Chondrocyte (in vitro differentiated cells): ENCODE results near the gene TMEM253. TPM values are rescaled to one million over a fixed set of nuclear protein-coding genes. Genes with fewer than 3 reads are reported as not detected.

Experiments used
- DNase-seq: peaks from one replicate; pipeline ENCODE4 v3.0.0; 2021; ENCODE audit warnings: mixed read lengths, low spot score
- H3K27ac Mint-ChIP-seq: one replicate; pipeline ENCODE4 v1.8.0; 2021; ENCODE audit warnings: mild to moderate bottlenecking, moderate library complexity, mixed read lengths; ENCODE audit not compliant: unreplicated experiment
- H3K27me3 Mint-ChIP-seq: 2 replicates; pipeline ENCODE4 v1.8.0; 2021; ENCODE audit warnings: low read depth, mixed read lengths
- H3K36me3 Mint-ChIP-seq: 2 replicates; pipeline ENCODE4 v1.8.0; 2021; ENCODE audit warnings: low read depth, mixed read lengths
- H3K4me1 Mint-ChIP-seq: 2 replicates; pipeline ENCODE4 v1.8.0; 2021; ENCODE audit warnings: low read depth, mild to moderate bottlenecking, mixed read lengths
- H3K4me3 Mint-ChIP-seq: one replicate; pipeline ENCODE4 v1.8.0; 2021; ENCODE audit warnings: mild to moderate bottlenecking, moderate library complexity, mixed read lengths; ENCODE audit not compliant: unreplicated experiment
- H3K9me3 Mint-ChIP-seq: 2 replicates; pipeline ENCODE4 v1.8.0; 2021; ENCODE audit warnings: low read depth, mixed read lengths
- CTCF ChIP-seq: fragments of 200-600 bp; sonication (generic); IDR thresholded peaks from 2 replicates; pipeline ENCODE4 v1.5.0; 2021; ENCODE audit warnings: antibody characterized with exemption, mild to moderate bottlenecking, moderate library complexity
- long read RNA-seq: library from polyadenylated mRNA; stranded (forward); transcript quantifications from one replicate; pipeline ENCODE4 v2.0.0, GENCODE V29; 2021
- total RNA-seq: library from RNA; stranded (reverse); gene quantifications from 3 replicates; pipeline ENCODE4 v1.2.1, GENCODE V29; 2021

TMEM253 gene
- 1.1 to 1.6 TPM (median 1.2 TPM) in 3 replicates for total RNA-seq
- long read RNA-seq, partial matches to known transcripts, result 0 of 1 reads
- long read RNA-seq, other reads (novel, unspliced or antisense), result 1 of 1 reads

GRCh38 chr14:21100931-21101330 is at the start of gene TMEM253:
Gene TMEM253 (plus strand): TSS chr14:21101066. CDS start chr14:21101344, 278 bp downstream.
- Mint-ChIP-seq H3K27me3 (no peaks in the 10 kb centered on the region), H3K4me1 (peaks cover 51% of the 10 kb centered on the region), H3K27ac (no peak within 1 kb of the TSS), H3K9me3 (no peaks in the 10 kb centered on the region), H3K4me3 (no peak within 1 kb of the TSS), H3K36me3 (no peaks in the 10 kb centered on the region)
- DNase-seq, result no peak
- no peak for TF ChIP-seq CTCF

- no peak for TF ChIP-seq CTCF
- H3K27ac Mint-ChIP-seq, result no peak overlapping the region
- no peaks in the 10 kb centered on the region for H3K9me3 Mint-ChIP-seq
- H3K4me3 Mint-ChIP-seq, result no peak overlapping the region
- DNase-seq, result no peak
- H3K4me1 Mint-ChIP-seq, result peaks cover 24% of the 10 kb centered on the region
- H3K36me3 Mint-ChIP-seq, result no peaks in the 10 kb centered on the region
- H3K27me3 Mint-ChIP-seq, result no peaks in the 10 kb centered on the region
Measured at GRCh38 chr14:21053184-21054122, 47.4 kb upstream of the TMEM253 start.

GRCh38 chr14:21054123-21054767 is 46.6 kb upstream of the TMEM253 start:
- Mint-ChIP-seq H3K36me3 (no peaks in the 10 kb centered on the region), H3K4me3 (no peak overlapping the region), H3K4me1 (peaks cover 23% of the 10 kb centered on the region), H3K27me3 (no peaks in the 10 kb centered on the region), H3K9me3 (no peaks in the 10 kb centered on the region), H3K27ac (no peak overlapping the region)
- no peak for TF ChIP-seq CTCF
- DNase-seq, result no peak

GRCh38 chr14:21054768-21055145 is 46.1 kb upstream of the TMEM253 start:
- H3K36me3 Mint-ChIP-seq, result no peaks in the 10 kb centered on the region
- no peak overlapping the region for H3K4me3 Mint-ChIP-seq
- TF ChIP-seq CTCF, result no peak
- no peak for DNase-seq
- peaks cover 19% of the 10 kb centered on the region for H3K4me1 Mint-ChIP-seq
- H3K9me3 Mint-ChIP-seq, result no peaks in the 10 kb centered on the region
- no peaks in the 10 kb centered on the region for H3K27me3 Mint-ChIP-seq
- no peak overlapping the region for H3K27ac Mint-ChIP-seq

- TF ChIP-seq CTCF, result no peak
- H3K9me3 Mint-ChIP-seq, result no peaks in the 10 kb centered on the region
- no peak overlapping the region for H3K27ac Mint-ChIP-seq
Measured at GRCh38 chr14:21055432-21056117, 45.3 kb upstream of the TMEM253 start.

More at GRCh38 chr14:21055432-21056117, 45.3 kb upstream of the TMEM253 start:
- no peak overlapping the region for H3K4me3 Mint-ChIP-seq
- DNase-seq, result no peak
- no peaks in the 10 kb centered on the region for H3K36me3 Mint-ChIP-seq
- no peaks in the 10 kb centered on the region for H3K27me3 Mint-ChIP-seq
- peaks cover 24% of the 10 kb centered on the region for H3K4me1 Mint-ChIP-seq
